ENCODE data around the gene TET3. TPM values are rescaled to one million over a fixed set of nuclear protein-coding genes. Genes with fewer than 3 reads are reported as not detected.

Gene TET3
- total RNA-seq, 1 donor from 2014 or later = 22.7 TPM

DNA sequence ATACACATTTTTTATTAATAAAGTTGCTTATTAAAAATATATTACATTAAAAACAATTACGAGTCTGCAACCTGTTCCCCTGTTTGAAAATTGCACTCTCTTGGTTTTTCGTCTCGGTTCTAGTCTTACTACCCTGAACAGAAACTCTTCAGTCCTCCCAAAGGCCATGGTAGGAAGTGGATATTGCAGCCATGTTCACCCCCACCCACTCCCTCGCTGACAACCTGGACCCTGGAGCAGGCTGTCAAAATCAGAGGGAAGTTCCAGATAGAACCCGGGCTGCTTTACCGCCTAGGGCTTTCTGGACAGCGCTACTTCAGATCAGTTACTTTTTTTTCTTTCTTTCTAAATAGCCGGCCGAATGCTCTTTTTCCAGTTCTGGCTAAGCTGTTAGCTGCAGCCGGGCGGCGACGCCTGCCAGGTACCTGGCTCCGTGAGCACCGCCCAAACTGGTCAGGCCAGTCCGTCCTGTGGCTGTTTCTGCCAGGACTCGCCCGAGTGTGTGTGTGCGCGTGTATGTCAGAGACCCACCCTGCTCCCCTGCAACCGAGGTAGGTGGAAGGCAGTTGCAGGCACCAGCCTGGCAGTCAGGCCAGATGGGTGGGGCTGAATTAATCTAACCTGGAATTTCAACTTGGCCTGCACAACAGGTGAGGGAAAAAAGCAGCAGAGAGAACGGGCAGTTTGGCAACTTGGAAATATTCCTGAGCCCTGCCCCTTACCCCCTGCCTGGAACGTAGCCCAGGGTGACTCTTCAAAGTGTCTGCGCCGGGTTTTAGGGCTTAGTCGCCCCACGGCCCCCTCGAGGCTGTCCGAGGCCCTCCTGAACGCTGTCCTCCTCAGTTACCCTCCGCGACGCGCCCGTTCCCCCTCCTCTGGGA, 1.1 kb upstream of the TET3 start:
- intact Hi-C loops (cut with DNase I) = loop anchor here (2.0 to 5.0 kb wide), 2 partner anchors 56 to 155 kb away; partner anchors contain the start of genes DGUOK and STAMBP
- no peaks in the 10 kb centered on the region for H3K9me3 ChIP-seq
- H3K27ac ChIP-seq = no peak overlapping the region
- no peaks in the 10 kb centered on the region for H3K27me3 ChIP-seq
- H3K36me3 ChIP-seq = no peaks in the 10 kb centered on the region
- H3K4me1 ChIP-seq = peaks cover 6 to 34% of the 10 kb centered on the region in 2 donors
- TF ChIP-seq, protein P1, sequence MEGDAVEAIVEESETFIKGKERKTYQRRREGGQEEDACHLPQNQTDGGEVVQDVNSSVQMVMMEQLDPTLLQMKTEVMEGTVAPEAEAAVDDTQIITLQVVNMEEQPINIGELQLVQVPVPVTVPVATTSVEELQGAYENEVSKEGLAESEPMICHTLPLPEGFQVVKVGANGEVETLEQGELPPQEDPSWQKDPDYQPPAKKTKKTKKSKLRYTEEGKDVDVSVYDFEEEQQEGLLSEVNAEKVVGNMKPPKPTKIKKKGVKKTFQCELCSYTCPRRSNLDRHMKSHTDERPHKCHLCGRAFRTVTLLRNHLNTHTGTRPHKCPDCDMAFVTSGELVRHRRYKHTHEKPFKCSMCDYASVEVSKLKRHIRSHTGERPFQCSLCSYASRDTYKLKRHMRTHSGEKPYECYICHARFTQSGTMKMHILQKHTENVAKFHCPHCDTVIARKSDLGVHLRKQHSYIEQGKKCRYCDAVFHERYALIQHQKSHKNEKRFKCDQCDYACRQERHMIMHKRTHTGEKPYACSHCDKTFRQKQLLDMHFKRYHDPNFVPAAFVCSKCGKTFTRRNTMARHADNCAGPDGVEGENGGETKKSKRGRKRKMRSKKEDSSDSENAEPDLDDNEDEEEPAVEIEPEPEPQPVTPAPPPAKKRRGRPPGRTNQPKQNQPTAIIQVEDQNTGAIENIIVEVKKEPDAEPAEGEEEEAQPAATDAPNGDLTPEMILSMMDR (IDR thresholded peaks at IDR 0.05) = no peak
- DNase-seq (ENCODE audit: low spot score in 2 of 2) = no peak
- peak overlapping the region; percentile 46 to 74 for H3K4me3 ChIP-seq

DNA sequence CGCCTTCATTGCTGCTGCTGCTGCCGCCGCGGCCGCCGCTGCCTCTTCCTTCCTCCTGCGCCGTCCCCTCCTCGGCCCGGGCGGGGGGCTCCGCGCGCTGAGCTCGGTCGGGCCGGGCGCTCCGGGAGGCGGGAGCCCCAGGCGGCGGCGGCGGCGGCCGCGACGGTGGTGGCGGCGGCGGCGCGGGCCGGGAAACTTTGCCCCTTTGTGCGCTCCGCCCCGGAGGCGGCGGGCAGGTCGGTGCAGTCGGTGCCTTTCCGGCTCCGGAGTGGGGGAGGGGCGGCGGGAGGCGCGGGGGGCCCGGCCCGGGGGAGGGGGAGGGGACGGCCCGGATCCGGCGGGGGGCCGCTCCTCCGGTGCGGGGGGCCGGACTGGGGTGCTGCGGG, 205 bp downstream of the TET3 start:
- intact Hi-C loops (cut with DNase I) = loop anchor here (1.0 to 5.0 kb wide), 3 partner anchors 18 to 156 kb away; partner anchors contain the start of genes DGUOK and STAMBP
- Histone ChIP-seq H3K27me3 (no peaks in the 10 kb centered on the region), H3K36me3 (no peaks in the 10 kb centered on the region), H3K9me3 (no peaks in the 10 kb centered on the region), H3K4me1 (peaks cover 6 to 34% of the 10 kb centered on the region in 2 donors), H3K4me3 (peak overlapping the region; percentile 46 to 74), H3K27ac (no peak overlapping the region)
- TF ChIP-seq, protein P1 (IDR thresholded peaks at IDR 0.05) = no peak
- no peak for DNase-seq (ENCODE audit: low spot score in 2 of 2)

DNA sequence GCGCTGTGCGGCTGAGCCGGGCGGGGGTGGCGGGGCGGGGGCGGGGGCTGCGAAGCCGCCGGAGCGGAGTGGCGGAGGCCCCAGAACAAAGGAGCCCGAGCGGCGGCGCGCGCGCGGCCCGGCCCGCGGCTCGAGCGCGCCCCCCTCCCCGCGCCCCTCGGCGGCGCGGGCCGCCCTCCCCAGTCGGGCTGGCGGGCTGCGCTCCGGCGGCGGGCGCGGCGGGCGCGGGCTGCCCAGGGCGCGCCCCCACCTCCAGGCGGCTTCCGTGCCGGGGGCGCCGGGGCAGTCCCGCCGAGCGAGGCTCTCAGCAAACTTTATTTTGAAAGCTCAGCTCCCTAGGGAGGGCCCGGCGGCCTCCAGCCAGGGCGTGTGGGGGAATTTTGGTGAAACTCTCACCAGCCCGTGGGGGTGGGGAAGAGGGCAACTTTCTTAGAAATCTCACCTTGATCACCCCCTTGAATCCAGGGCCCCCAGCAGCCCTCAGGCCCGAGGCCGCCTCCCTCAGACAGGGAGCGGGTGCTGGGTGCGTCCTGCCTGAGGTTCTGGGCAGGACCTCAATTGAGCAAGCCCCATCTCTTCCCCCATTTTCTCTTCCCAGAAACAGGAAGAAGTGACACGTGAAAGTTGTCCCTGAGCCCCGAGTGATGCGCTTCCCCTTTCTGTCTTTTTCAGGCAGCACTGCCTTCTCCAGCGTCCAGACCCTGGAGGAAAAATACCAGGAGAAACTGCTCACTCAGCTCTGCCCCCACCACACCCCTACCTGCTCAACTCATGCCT, 786 bp downstream of the TET3 start:
- no peak overlapping the region for H3K27ac ChIP-seq
- no peaks in the 10 kb centered on the region for H3K36me3 ChIP-seq
- TF ChIP-seq, protein P1 (IDR thresholded peaks at IDR 0.05) = no peak
- intact Hi-C loops (cut with DNase I) = loop anchor here (1.0 to 2.0 kb wide), 2 partner anchors 18 to 157 kb away; partner anchors contain the start of gene STAMBP
- H3K9me3 ChIP-seq = no peaks in the 10 kb centered on the region
- peaks cover 6 to 34% of the 10 kb centered on the region in 2 donors for H3K4me1 ChIP-seq
- peak overlapping the region; percentile 46 to 74 for H3K4me3 ChIP-seq
- no peak for DNase-seq (ENCODE audit: low spot score in 2 of 2)
- no peaks in the 10 kb centered on the region for H3K27me3 ChIP-seq

DNA sequence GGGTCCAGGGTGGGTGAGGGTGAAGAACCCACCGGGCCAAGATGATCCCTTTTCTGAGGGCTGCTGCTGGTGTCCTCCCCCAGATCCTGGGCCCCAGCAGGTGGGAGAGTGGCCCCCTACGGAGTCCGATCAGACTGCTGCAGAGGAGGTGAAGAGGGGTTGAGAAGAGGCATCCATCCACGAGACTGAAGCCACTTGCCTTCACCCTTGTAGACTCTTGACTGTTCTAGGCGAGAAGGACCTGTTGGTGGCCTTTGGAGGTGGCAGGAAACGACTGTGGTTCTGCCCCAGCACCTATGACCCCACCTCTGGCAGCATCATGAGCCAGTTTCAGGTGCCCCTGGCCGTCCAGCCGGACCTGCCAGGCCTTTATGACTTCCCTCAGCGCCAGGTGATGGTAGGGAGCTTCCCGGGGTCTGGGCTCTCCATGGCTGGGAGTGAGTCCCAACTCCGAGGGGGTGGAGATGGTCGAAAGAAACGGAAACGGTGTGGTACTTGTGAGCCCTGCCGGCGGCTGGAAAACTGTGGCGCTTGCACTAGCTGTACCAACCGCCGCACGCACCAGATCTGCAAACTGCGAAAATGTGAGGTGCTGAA, 1.5 kb downstream of the TET3 start:
- no peaks in the 10 kb centered on the region for H3K27me3 ChIP-seq
- H3K36me3 ChIP-seq = no peaks in the 10 kb centered on the region
- peak overlapping the region in 1 of 2 donors; percentile 74 for H3K4me3 ChIP-seq
- TF ChIP-seq, protein P1 (IDR thresholded peaks at IDR 0.05) = no peak
- peaks cover 6 to 33% of the 10 kb centered on the region in 2 donors for H3K4me1 ChIP-seq
- H3K27ac ChIP-seq = no peak overlapping the region
- intact Hi-C loops (cut with DNase I) = no loop called here
- no peak for DNase-seq (ENCODE audit: low spot score in 2 of 2)
- no peaks in the 10 kb centered on the region for H3K9me3 ChIP-seq

DNA sequence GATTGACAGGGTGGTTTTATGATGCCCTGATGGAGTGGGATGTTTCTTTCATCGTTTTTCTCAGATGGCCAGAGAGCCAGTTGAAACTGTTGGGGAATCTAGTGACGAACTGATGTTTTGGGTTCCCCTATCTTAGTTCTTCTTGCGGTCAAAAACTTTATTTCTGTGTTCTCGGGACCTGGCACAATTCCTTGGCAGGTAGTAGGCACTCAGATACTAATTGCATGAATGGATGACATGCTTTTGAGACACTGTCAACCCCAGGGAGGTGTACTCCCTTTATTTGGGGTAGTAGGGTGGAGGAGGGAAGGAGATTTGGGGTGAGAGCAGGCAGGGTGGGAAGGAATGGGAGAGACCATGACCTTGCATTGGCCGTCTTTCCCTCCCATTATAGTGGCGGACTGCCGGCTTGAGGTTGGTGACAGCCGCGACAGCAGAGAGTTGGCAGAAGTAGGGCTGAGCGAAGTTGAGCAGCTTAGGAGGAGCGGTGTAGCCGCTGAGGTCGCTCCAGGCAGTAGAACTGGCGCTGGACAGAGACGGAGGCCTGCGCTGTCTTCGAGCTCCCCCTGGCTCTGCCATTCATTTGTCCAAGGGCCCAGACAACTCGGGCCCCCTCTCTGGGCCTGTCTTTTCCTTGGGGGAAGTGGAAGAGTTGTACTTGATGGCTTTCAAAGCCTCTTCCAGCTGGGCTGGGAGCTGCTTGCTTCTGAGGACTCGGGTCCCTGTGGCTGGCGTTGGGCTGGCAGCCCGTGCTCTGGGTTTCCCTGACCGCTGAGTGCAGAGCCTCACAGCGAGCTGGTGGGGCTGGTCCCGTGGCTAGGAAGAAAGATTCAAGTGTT, 2.6 kb downstream of the TET3 start:
- peak overlapping the region; percentile 7 to 43 for H3K4me3 ChIP-seq
- no peak overlapping the region for H3K27ac ChIP-seq
- no peaks in the 10 kb centered on the region for H3K27me3 ChIP-seq
- intact Hi-C loops (cut with DNase I) = no loop called here
- H3K4me1 ChIP-seq = peaks cover 6 to 25% of the 10 kb centered on the region in 2 donors
- no peak for DNase-seq (ENCODE audit: low spot score in 2 of 2)
- TF ChIP-seq, protein P1 (IDR thresholded peaks at IDR 0.05) = peak in 1 of 3 experiments; percentile 58
- H3K36me3 ChIP-seq = no peaks in the 10 kb centered on the region
- H3K9me3 ChIP-seq = no peaks in the 10 kb centered on the region

Measured in ascending aorta (tissue), 2 donors.